NAMALWA (cell line): ENCODE data around the gene TDP1.

ENCODE experiments used
- DNase-seq: peaks from one replicate; pipeline ENCODE4 v3.0.0-alpha.2; 2015; ENCODE audit warnings: low spot score

TDP1 gene

DNA sequence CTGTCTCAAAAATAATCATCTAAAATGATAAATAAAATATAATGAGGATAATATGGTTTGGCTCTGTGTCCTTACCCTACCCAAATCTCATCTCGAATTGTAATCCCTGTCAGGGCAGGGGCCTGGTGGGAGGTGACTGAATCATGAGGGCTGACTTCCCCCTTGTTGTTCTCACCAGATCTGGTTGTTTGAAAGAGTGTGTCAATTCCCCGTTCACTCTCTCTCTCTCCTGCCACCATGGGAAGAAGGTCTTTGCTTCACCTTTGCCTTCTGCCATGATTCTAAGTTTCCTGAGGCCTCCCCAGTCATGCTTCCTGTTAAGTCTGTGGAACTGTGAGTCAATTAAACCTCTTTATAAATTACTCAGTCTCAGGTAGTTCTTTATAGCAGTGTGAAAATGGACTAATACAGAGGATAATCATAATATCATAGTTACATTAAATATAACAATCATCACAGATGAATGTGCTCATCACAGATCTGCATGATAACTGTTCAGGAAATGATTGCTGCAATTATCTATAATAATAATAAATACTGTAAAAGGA, 13.8 kb upstream of the TDP1 start:
- no peak for DNase-seq

DNA sequence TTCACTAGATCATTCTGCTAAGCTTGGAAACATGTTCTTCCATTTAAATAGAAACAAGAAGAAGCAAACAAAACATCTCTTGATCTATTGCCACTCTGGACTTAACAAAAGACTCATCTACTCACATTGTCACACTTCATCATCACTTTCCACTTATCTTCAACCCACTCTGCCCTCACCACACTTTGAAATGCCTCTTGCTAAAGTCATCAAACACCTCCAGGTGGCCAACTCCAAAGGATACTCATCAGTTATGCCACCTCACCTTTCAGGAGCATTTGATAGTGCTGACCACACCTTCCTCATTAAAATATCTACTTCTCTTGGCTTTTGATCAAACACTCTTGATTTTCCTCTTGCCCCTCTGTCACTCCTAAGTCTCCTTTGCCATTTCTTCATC, 8.4 kb upstream of the TDP1 start:
- DNase-seq: no peak

DNA sequence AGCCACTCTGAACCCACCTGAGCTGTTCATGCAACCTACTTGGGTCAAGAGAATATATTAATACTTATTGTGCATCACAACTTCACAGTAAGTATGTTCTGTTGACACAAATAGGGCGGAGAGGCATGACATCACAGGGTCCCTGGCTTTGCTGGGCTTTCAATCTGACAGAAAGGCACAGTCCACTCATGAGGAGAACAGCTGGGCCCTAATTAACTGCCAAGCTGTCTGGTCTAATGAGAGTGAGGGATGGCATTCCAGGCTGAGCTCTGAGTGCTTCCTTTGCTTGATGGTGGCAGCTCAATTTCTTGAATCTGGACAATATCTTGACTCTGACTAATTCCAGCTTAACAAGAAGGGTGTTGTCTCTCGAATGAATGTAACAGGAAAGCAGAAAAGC, 3.2 kb upstream of the TDP1 start:
- DNase-seq: no peak

DNA sequence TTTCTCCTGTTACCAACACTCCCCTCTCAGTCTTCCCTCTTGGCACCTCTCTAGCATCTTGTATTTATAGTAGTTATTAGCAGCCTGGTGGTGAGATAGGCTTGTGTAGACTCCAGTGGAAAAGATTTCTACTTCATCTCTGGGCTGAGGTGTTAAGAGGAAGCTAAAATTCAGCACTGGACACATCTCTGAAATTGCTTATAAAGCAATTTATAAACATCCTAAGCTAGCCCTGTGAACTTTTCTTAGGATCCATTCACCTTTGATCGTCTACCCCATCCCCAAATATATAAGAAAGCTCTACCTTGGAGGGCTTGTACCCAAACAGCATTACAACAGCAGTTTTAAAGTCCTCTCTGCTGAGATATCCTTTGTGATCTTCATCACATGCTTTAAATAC, 2.1 kb upstream of the TDP1 start:
- DNase-seq: no peak

DNA sequence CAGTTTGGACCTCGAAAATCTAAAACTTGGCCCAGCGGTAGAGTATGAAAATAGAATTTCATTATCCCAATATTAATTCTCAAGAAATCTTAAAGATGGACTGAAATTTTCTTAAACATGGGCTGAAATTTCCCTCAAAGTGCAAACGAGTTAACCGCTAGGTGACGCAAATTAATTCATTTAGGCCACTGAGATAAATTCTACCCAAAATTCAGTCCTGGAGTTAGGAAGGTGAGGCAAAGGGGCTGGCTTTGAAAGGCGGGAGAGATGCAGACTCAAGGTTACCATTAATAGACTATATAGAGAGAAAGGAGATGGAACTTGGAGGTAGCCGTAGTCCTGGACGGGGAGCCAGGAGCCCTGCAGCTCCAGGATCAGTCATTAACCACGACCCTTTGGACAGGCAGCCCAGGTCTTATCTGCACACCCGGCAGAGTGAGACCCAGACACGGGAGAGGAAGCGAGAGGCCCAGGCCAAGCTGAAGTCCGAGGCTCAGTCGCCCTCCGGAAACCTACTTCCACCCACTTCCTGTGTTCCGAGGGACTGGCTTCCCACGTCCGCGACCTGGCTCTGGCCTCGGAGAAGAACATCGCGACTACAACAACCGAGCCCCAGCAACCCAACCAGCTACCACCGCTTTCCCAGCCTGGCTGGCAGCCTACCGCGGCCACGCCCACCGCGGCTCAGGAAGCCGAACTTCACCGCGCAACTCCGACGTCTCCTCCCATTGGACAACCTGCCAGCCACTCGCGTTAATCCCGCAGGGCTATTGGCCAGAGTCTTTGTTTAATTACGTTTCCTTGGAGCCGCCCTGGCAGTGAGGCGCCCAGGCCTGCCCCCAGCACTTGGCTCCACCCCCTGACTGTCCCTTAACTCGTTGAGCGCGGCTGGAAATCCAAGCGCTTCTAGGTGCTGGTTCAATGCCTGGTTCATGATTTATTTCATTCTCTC, 1.4 kb upstream of the TDP1 start, which contains the start of gene EFCAB11:
EFCAB11 (minus strand) TSS at position 661 of the 952 bp plus-strand sequence; CDS start at position 591, 70 bp downstream.
- DNase-seq: peak; percentile 99

- DNase-seq: no peak
Observed at GRCh38 chr14:89955022-89955744, 544 bp upstream of the TDP1 start.

DNA sequence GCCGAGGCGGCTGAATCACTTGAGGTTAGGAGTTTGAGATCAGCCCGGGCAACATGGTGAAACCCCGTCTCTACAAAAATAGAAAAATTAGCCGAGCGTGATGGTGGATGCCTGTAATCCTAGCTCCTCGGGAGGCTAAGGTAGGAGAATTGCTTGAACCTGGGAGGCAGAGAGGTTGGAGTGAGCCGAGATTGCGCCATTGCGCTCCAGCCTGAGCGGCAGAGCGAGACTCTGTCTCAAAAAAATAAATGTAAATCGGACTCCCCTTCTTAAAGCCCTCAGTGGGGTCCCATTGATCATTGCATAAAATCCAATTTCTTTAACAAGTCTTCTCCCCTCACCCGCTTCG, 908 bp downstream of the TDP1 start:
- DNase-seq: no peak

DNA sequence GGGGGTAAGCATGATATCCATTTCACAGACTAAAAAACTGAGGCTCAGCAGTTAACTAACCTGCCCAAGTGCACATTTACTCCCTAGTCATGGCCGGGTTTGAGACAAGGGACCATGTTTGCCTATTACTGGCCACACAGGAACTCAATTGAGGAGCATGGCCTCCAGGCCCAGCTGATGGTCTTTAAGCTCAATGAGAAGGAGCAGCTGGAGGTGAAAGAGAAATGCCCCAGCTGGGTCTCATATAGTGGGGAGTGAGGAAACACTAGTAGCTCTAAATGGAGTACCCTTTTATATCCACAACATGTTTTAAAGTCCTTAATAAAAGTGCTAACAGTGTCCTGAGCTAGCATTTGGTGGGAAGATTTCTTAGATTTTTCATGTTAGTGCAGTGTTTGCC, 1.6 kb downstream of the TDP1 start:
- DNase-seq: no peak

- no peak for DNase-seq
Observed at GRCh38 chr14:89957791-89958190, 2.1 kb downstream of the TDP1 start.

- no peak for DNase-seq
Observed at GRCh38 chr14:89958966-89959365, 3.2 kb downstream of the TDP1 start.

- no peak for DNase-seq
Observed at GRCh38 chr14:89959853-89960445, 4.2 kb downstream of the TDP1 start.

GRCh38 chr14:89960914-89961313, 5.2 kb downstream of the TDP1 start:
- no peak for DNase-seq

DNA sequence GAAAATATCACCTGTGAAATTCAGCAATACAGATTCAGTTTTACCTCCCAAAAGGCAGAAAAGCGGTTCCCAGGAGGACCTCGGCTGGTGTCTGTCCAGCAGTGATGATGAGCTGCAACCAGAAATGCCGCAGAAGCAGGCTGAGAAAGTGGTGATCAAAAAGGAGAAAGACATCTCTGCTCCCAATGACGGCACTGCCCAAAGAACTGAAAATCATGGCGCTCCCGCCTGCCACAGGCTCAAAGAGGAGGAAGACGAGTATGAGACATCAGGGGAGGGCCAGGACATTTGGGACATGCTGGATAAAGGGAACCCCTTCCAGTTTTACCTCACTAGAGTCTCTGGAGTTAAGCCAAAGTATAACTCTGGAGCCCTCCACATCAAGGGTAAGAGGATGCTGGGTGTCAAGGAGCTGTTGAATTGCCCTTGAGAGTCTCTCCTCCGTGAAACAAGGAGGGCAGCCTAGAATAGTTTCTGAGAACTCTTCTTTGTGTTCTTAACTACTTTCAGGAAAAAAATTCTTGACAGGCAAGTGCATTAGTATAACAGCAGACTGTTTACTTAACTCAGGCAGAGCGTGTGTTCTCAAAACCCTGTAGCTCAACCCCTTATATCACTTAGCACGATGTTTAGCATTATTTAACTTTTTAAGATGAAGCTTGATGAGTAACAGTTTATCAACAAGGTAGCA, 7.7 kb downstream of the TDP1 start:
- no peak for DNase-seq

DNA sequence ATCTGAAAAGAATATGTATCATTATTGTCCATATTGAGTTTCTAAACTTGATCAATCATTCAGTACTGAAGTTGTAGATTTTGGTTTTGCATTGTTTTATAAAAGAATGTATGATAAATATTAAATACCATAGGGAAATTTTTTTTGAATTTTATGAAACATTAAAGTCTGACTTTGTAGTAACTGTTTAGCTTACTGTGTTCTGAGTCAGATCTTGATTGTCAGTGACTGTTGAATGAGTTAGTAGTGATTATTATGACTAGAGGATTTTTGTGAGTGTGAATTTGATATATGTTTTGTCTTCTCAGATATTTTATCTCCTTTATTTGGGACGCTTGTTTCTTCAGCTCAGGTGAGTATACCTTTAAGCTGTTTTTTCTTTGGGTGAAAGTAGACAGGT, 10.1 kb downstream of the TDP1 start:
- no peak for DNase-seq

- DNase-seq: peak; percentile 66
Observed at GRCh38 chr14:89973234-89973823, 17.6 kb downstream of the TDP1 start.

DNA sequence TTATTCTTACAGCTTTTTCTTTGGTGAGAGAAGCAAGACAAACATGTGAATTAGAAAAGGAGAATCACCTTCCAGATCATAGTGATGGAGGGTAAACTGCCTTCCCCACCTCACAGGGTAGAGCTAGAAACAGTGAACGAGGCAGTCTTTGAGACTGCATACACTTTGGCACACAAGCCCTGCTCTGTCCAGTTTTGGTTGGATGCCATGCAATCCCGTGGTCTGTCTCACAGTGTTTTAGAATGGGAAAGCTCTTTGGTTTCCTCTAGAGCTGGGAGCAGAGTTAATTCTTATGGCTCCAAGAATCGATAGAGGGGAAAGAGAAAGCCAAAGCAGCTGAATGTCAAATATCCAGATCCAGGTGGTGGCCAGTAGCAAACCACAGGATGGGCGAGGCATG, 21.9 kb downstream of the TDP1 start:
- no peak for DNase-seq

DNA sequence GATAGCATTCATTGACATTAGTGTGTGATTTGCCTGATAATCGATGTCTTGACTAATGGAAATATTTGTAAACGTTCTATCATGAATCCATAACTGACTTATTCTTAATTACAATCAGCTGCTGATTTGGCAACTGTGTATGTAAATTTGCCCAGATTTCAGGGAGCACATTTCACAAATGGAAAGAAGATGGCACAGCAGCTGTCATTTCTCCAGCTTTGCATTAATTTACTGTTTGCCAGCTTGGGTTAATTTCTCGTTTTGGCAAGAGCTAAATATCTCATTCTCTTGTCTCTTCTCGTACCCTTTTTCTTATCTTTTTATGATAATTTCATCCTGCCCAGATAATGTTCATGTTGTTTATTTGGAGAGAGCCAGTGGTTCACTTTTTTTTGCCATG, 22.9 kb downstream of the TDP1 start:
- DNase-seq: no peak

- no peak for DNase-seq
Observed at GRCh38 chr14:89983375-89983774, 27.6 kb downstream of the TDP1 start.

DNA sequence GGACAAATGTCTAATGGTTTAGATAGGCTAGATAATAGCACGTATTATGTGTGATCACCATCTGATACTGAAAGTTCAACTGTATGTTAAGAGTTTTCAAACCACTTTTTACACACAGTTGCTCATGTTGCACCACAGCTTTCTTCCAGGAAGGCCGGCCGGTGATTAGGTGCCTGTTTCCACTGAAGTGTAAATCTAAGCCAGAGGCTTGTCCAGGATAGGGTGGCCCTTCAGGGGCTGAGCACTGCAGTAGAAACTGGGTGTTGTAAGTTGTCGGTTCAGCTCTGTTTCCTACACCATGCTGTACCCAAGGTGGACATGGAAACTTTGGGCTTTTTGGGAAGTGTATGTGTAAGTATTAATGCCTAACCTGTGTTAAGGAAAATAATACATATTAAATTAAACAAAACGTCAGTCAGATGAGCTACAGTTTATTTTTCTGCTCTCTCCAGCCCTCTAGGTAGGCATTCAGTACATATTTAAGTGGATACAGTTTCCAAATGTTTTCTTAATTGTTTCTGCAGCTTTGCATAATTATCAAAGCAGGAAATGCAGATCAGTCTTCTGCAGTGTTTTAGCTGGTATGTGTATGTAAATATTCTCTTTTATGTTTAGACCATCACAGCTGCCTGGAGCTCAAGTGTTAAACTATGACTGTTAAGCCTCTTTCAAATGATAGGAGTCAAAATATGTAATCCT, 30.9 kb downstream of the TDP1 start:
- DNase-seq: no peak

DNA sequence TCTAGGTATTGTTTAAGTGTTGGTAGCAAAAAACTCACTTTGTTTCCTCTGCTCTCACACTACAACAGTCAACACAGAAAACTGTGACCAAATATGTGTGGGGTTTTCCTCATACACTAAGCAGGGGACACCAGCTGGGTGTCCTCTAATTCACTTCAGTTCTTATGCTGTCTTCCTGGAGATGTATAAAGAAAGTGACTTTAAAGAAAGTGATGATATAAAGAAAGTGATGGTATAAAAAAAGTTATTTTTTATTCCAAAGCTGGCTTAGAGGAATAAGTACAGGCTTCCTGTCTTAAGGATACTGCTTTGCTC, 31.4 kb downstream of the TDP1 start:
- DNase-seq: no peak

- no peak for DNase-seq
Observed at GRCh38 chr14:89988787-89989186, 33.1 kb downstream of the TDP1 start.
